Esophagus squamous epithelium (tissue), 4 donors: Measurements from ENCODE around the gene SLC7A6.

Source experiments
- CTCF ChIP-seq, 6 experiments: fragments of 450-650 bp in 4 of 6; fragments of 200-600 bp in 2 of 6; sonication (generic) in 2 of 6; IDR thresholded peaks; one replicate each; pipeline ENCODE4 v1.5.1; 2016 to 2019; ENCODE audit warnings: antibody characterized with exemption in 6 of 6, mild to moderate bottlenecking in 4 of 6, moderate library complexity in 4 of 6
- POLR2A ChIP-seq, 4 donors: fragments of 450-650 bp; IDR thresholded peaks; one replicate each; pipeline ENCODE4 v1.6.1; 2017; ENCODE audit warnings: antibody characterized with exemption in 4 of 4, mild to moderate bottlenecking in 4 of 4, moderate library complexity in 3 of 4

DNA sequence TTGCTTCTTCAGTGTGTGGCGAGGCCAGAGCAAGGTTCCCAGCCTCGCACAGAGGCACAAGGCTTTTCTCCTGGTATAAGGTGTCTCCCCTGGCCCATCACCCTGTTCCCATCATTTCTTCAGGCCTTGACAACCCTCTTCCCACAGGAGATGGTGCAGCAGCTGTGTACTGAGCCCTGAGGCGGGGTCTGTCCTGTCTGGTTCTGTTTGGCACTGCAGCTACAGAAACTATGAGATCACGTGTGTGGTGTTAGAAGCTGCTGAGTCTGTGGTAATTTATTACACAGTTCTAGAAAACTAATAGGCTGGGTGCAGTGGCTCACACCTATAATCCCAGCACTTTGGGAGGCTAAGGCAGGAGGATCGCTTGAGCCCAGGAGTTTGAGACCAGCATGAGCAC lies 11.9 kb upstream of the SLC7A6 start:
- no peak for TF ChIP-seq CTCF (IDR thresholded peaks at IDR 0.05)
- TF ChIP-seq POLR2A (IDR thresholded peaks at IDR 0.05): no peak
